Inferior parietal cortex (tissue), 1 donor: ENCODE measurements around the gene CD180.
"Not testable (repeated sequence)": the region's sequence is repeated elsewhere in the genome, so short reads cannot be mapped to it uniquely, and the experiment has no call there.

Experiments used
- DNase-seq: peaks from one replicate; pipeline ENCODE4 v3.0.0-alpha.2; 2016; ENCODE audit errors: extremely low spot score

Gene CD180

GRCh38 chr5:67188274-67189078 is 8.1 kb downstream of the CD180 start:
- no peak for DNase-seq

- no peak for DNase-seq
Observed at GRCh38 chr5:67187006-67187715, 9.4 kb downstream of the CD180 start.

- no peak for DNase-seq
Observed at GRCh38 chr5:67183859-67184258, 12.7 kb downstream of the CD180 start.

- DNase-seq = no peak
Observed at GRCh38 chr5:67182301-67182790, 14.3 kb downstream of the CD180 start.

GRCh38 chr5:67181648-67182221 is 14.9 kb downstream of the CD180 start:
- no peak for DNase-seq

GRCh38 chr5:67179697-67180361 is 16.8 kb downstream of the CD180 start:
- no peak for DNase-seq

GRCh38 chr5:67178966-67179365 is 17.6 kb downstream of the CD180 start:
- DNase-seq = no peak

GRCh38 chr5:67178085-67178484 is 18.5 kb downstream of the CD180 start:
- DNase-seq = no peak

- DNase-seq = no peak
Observed at GRCh38 chr5:67176936-67177335, 19.7 kb downstream of the CD180 start.

GRCh38 chr5:67173959-67174358 is 22.6 kb downstream of the CD180 start:
- DNase-seq = no peak

GRCh38 chr5:67173351-67173750 is 23.2 kb downstream of the CD180 start:
- not testable (repeated sequence) for DNase-seq

GRCh38 chr5:67170767-67171166 is 25.8 kb downstream of the CD180 start:
- DNase-seq = no peak

- DNase-seq = no peak
Observed at GRCh38 chr5:67168069-67168468, 28.5 kb downstream of the CD180 start.

GRCh38 chr5:67166460-67167285 is 29.9 kb downstream of the CD180 start:
- DNase-seq = no peak

GRCh38 chr5:67165526-67166459 is 30.8 kb downstream of the CD180 start:
- peak; percentile 81 for DNase-seq

GRCh38 chr5:67164856-67165525 is 31.6 kb downstream of the CD180 start:
- DNase-seq = no peak

GRCh38 chr5:67163863-67164595 is 32.6 kb downstream of the CD180 start:
- DNase-seq = no peak

- DNase-seq = no peak
Observed at GRCh38 chr5:67163231-67163756, 33.3 kb downstream of the CD180 start.

GRCh38 chr5:67161767-67162166 is 34.8 kb downstream of the CD180 start:
- DNase-seq = no peak
